Epithelial cell of proximal tubule (primary cell): ENCODE data around the gene PCDHGB7. TPM values are rescaled to one million over a fixed set of nuclear protein-coding genes. Genes with fewer than 3 reads are reported as not detected.
"Not testable (repeated sequence)": the region's sequence is repeated elsewhere in the genome, so short reads cannot be mapped to it uniquely, and the experiment has no call there.

Experiments
- DNase-seq: peaks from one replicate; pipeline ENCODE4 v3.0.0-alpha.2; 2011; ENCODE audit warnings: low read depth
- H3K4me3 ChIP-seq: 2 replicates; pipeline ENCODE4 v1.5.1; 2011; ENCODE audit warnings: low read depth, mild to moderate bottlenecking, low read length
- CTCF ChIP-seq: conservative IDR thresholded peaks from 2 replicates; pipeline ENCODE4 v1.5.1; 2012; ENCODE audit warnings: low read depth, mild to moderate bottlenecking, low read length
- total RNA-seq: library from RNA; depleted of rRNA; stranded (reverse); fragments of >200 nt; gene quantifications from 2 replicates; pipeline ENCODE4 v1.2.3, GENCODE V29; 2015

PCDHGB7 gene
- total RNA-seq, 1 donor from 2014 or later, result 2.8 TPM

GRCh38 chr5:141399555-141400258, 17.8 kb upstream of the PCDHGB7 start:
- DNase-seq, result no peak
- H3K4me3 ChIP-seq, result no peak overlapping the region
- no peak for TF ChIP-seq CTCF

- no peak for DNase-seq
- H3K4me3 ChIP-seq, result peak within 1 kb of the TSS; percentile 32
- TF ChIP-seq CTCF, result peak; percentile 45
Observed at GRCh38 chr5:141402553-141403243, 14.8 kb upstream of the PCDHGB7 start, which contains the start of gene PCDHGA9. PCDHGA9 (plus strand) TSS chr5:141402778; CDS start chr5:141402953, 175 bp downstream.

- H3K4me3 ChIP-seq, result no peak overlapping the region
- DNase-seq, result no peak
- TF ChIP-seq CTCF, result no peak
Observed at GRCh38 chr5:141403387-141403786, 14.1 kb upstream of the PCDHGB7 start.

GRCh38 chr5:141407790-141408505, 9.5 kb upstream of the PCDHGB7 start, which contains the start of gene PCDHGB6:
PCDHGB6 (plus strand) TSS chr5:141408021; CDS start chr5:141408203, 182 bp downstream.
- TF ChIP-seq CTCF, result peak; percentile 56
- H3K4me3 ChIP-seq, result peak within 1 kb of the TSS; percentile 30
- not testable (repeated sequence) for DNase-seq

GRCh38 chr5:141409598-141410306, 7.7 kb upstream of the PCDHGB7 start:
- DNase-seq, result no peak
- TF ChIP-seq CTCF, result no peak
- H3K4me3 ChIP-seq, result no peak overlapping the region

- no peak for DNase-seq
- no peak for TF ChIP-seq CTCF
- H3K4me3 ChIP-seq, result no peak overlapping the region
Observed at GRCh38 chr5:141411575-141411974, 5.9 kb upstream of the PCDHGB7 start.
